Fibroblast of villous mesenchyme (primary cell): ENCODE results near the gene SLC25A23. TPM values are rescaled to one million over a fixed set of nuclear protein-coding genes. Genes with fewer than 3 reads are reported as not detected.

Experiments used
- DNase-seq: peaks from one replicate; pipeline ENCODE4 v3.0.0-alpha.2; 2010; ENCODE audit warnings: low read depth
- H3K4me3 ChIP-seq: 2 replicates; pipeline ENCODE4 v1.5.1; 2011; ENCODE audit warnings: low read depth, mild to moderate bottlenecking, low read length
- total RNA-seq: library from RNA; depleted of rRNA; stranded (reverse); fragments of >200 nt; gene quantifications from 2 replicates; pipeline ENCODE4 v1.2.3, GENCODE V29; 2012
- TF ChIP-seq, protein P1 (sequence below): IDR thresholded peaks from 2 replicates; pipeline ENCODE4 v1.5.1; 2012; ENCODE audit warnings: low read depth, mild to moderate bottlenecking, low read length; ENCODE audit not compliant: insufficient read depth

The SLC25A23 gene
- total RNA-seq, 1 donor, result 33.2 TPM

DNA sequence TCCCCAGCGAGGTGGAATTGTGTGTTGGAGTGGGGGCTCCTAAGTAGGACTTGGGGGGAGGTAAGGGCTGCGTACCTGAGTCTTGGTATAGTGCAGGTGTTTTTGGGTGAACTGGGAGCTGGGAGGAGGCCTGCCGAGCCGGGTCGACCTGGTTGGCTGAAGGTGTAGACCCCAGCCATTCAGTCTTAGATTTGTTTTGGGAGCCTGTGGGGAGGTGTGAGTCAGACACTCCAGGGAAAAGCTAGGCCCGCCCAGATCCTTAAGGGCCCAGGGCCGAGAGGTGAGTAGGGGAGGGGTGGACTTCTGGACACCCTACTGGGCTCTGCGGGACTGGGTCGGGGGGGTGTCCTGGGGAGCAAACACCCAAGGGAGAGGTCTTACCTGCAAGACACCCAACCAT lies 5.4 kb upstream of the SLC25A23 start:
- DNase-seq, result no peak

DNA sequence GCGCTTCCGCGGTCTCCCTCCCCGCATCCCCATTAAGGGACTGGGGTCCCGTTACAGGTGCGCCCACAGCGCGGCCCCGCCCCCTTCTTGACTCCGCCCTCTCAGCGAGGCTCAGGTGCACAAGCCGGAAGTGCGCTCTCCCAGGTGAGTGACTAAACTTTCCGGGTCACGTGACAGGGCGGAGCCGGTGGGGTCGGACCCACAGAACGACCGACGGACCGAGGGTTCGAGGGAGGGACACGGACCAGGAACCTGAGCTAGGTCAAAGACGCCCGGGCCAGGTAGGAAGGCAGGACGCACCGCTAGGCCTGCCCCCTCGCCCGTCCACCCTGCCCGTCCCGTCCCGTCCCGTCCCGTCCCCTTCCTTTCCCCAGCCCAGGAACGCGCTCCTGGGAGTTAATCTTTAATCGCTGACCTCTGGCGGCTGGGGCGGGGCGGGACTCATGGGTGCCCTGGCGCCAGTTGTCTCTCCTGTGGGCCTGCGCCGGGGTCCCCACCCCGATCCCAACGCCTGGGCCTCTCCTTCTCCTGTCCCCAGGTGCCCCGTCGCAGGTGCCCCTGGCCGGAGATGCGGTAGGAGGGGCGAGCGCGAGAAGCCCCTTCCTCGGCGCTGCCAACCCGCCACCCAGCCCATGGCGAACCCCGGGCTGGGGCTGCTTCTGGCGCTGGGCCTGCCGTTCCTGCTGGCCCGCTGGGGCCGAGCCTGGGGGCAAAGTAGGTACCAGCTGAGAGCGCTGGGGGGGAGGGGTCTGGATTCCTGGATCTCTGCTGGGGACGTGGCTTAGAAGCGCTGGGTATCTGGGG lies 4.7 kb upstream of the SLC25A23 start, which contains the start of gene CRB3:
Gene CRB3, plus strand, starts transcription at position 202 of the 804 bp plus-strand sequence. Its CDS starts 431 bp downstream, at position 633.
- DNase-seq, result no peak
- TF ChIP-seq, protein P1, sequence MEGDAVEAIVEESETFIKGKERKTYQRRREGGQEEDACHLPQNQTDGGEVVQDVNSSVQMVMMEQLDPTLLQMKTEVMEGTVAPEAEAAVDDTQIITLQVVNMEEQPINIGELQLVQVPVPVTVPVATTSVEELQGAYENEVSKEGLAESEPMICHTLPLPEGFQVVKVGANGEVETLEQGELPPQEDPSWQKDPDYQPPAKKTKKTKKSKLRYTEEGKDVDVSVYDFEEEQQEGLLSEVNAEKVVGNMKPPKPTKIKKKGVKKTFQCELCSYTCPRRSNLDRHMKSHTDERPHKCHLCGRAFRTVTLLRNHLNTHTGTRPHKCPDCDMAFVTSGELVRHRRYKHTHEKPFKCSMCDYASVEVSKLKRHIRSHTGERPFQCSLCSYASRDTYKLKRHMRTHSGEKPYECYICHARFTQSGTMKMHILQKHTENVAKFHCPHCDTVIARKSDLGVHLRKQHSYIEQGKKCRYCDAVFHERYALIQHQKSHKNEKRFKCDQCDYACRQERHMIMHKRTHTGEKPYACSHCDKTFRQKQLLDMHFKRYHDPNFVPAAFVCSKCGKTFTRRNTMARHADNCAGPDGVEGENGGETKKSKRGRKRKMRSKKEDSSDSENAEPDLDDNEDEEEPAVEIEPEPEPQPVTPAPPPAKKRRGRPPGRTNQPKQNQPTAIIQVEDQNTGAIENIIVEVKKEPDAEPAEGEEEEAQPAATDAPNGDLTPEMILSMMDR, result no peak
- H3K4me3 ChIP-seq, result no peak within 1 kb of the TSS

More for the DNA sequence above, 5.4 kb upstream of the SLC25A23 start:
- no peak overlapping the region for H3K4me3 ChIP-seq
- TF ChIP-seq, protein P1, result no peak

DNA sequence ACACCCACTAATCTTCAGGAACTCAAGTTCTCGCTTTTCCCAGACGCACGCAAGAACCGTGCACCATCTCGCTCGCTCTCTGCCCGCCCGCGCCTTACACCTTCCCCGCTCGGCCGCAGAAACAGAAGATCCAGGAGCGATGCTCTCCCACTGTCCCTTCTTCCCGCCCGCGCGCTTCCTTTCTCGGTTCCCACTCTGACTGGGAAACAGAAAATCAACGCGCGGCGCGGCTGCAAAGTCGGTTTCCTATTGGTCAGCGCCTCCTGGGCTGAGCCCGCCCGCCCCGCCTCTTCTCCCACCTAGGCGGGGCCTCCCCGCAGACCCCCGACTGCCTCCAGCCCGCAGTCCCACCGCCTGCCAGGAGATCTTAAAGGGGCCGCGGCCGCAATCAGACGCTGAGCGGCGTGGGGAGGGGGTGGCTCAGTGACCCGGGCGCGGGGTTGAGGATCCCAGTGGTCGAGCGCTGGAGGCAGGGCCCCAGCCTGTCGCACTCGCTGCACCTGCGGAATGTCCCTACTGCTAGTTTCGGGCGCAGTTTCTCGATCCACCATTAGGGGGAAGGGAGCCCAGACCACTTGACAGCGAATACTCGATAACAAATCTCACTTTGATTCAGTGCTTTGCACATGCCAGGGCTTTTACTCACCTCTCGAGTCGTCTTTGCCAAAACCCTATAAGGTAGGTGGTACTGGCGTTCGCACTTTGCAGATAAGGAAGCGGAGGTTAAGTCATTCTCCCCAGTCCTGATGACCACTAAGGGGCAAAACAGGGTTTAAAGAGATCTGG lies 700 bp upstream of the SLC25A23 start:
- peak overlapping the region; percentile 77 for H3K4me3 ChIP-seq
- DNase-seq, result peak; percentile 97
- TF ChIP-seq, protein P1, result peak; percentile 60

DNA sequence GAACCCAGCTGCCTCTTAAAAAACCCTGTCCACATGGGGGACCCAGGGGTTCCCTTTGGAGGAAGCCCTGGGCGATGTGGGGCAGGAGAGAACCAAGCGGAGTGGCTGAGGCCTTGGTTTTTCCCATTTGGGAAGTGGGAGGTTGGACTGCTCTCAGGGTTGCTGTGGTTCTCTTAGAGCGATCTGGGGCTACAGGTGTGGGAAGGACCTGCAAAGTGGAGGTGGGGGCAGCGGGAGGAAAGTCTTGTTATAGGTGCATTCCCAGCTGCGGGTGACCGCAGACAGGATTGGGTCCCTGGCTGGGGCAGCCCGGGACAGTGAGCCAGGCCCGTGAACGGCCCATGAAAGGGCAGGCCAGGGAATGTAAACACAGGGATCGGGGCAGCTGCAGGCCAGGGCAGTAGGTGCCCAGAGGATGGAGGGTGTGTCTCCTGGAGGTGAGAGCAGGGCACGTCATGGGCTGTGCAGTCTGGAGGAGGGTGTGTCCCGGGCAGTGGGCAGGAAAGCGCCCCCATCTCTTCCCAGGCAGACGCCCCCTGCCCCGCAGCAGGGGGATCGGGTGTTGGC lies 814 bp downstream of the SLC25A23 start:
- TF ChIP-seq, protein P1, result no peak
- peak overlapping the region; percentile 77 for H3K4me3 ChIP-seq
- no peak for DNase-seq

DNA sequence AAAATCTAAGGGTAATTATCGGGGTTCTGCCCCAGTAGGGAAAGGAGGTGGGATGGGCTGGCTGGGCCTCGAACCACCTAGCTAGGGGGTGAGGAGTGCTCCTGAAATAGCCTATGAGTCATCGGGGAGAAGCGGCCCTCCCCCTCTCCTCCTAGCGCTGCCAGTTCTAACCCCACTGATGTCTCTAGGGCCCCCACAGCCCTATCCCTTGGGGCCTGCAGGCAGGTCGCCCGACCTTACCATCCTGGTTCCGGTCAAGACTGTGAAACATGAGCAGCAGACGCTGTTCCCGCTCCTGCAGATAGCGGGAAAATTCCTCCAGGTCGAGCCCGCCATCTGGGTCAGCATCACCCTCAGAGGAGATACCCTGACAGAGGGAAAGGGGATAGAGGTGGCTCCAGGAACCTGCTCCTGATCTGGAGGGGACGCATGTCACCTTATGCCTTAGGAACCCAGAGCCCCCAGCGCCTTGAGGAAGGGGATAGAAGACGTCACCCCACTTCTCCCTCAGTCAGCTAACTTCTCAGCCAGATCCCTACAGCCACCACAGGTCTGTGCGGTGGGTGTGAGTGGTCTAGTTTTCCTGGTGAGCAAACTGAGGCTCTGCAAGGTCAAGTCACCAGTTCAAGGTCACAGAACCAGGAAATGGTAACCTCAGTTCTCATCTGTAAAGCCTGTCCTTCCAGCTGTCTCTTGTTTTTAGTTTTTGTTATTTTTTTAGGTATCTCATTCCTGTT lies 1.5 kb downstream of the SLC25A23 start:
- TF ChIP-seq, protein P1, result no peak
- DNase-seq, result no peak
- H3K4me3 ChIP-seq, result no peak overlapping the region

DNA sequence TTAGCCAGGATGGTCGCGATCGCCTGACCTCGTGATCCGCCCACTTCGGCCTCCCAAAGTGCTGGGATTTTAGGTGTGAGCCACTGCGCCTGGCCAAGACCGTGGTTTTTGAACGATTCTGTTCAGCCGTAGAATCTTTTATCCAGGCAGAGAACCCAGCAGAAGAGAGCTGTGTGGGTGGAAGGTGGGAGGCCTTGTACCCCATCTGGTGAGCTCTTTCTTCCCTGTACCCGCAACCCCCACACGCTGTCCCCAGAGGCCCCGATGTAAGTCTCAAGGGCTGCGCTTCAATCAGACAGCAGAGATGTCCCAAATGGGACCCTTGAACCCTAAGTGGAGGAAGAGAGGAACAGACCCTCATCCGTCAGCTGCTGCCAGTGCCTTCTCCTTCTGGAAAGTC lies 3.7 kb downstream of the SLC25A23 start:
- TF ChIP-seq, protein P1, result no peak
- H3K4me3 ChIP-seq, result no peak overlapping the region
- no peak for DNase-seq
